Astrocyte of the cerebellum (primary cell): ENCODE measurements around the gene KRT17.
"Not testable (repeated sequence)": the region's sequence is repeated elsewhere in the genome, so short reads cannot be mapped to it uniquely, and the experiment has no call there.

Source experiments
- DNase-seq: peaks from one replicate; pipeline ENCODE4 v3.0.0-alpha.2; 2011; ENCODE audit warnings: low read depth
- H3K4me3 ChIP-seq: 2 replicates; pipeline ENCODE4 v1.5.1; 2011; ENCODE audit warnings: mild to moderate bottlenecking, low read depth, low read length, moderate library complexity
- in situ Hi-C: cut with HindIII; loops from 2 replicates; pipeline ENCODE4 v1.10.0; 2017; ENCODE audit warnings: low sequenced_read_pairs
- TF ChIP-seq, protein P1 (sequence below): IDR thresholded peaks from 2 replicates; pipeline ENCODE4 v1.5.1; 2012; ENCODE audit warnings: low read length, low read depth, moderate library complexity, mild to moderate bottlenecking; ENCODE audit errors: missing control alignments

The KRT17 gene

DNA sequence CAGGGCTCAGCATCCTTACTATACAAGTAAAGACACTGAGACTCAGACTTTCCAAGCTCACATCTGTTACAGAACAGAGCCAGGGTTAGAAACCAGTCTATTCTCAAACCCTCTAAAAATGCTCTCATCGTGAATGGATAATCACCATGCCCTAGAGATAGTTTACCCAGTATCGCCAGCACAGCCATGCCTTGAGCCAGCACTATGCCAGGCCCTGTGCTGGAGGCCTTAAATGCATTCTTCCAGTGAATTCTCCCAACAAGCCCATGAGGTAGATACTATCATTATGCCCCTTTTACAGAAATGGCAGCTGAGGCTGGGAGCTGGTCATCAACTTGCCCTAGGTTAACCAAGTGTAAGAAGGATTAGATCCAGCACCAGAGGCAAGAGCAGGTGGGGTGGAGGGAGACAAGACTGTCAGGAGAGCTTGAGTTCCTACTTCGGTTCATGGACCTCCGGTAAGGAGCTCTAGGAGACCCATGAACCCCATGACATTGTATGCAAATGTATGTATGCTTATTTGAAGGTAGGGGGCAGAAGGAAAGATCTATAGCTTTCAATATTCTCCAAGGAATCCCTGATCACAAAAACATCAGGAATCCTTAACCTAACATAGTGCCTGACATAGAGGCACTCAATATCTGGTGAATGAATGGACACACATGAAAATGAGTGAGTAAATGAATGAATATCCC lies 42.9 kb downstream of the KRT17 start:
- TF ChIP-seq, protein P1, sequence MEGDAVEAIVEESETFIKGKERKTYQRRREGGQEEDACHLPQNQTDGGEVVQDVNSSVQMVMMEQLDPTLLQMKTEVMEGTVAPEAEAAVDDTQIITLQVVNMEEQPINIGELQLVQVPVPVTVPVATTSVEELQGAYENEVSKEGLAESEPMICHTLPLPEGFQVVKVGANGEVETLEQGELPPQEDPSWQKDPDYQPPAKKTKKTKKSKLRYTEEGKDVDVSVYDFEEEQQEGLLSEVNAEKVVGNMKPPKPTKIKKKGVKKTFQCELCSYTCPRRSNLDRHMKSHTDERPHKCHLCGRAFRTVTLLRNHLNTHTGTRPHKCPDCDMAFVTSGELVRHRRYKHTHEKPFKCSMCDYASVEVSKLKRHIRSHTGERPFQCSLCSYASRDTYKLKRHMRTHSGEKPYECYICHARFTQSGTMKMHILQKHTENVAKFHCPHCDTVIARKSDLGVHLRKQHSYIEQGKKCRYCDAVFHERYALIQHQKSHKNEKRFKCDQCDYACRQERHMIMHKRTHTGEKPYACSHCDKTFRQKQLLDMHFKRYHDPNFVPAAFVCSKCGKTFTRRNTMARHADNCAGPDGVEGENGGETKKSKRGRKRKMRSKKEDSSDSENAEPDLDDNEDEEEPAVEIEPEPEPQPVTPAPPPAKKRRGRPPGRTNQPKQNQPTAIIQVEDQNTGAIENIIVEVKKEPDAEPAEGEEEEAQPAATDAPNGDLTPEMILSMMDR: no peak
- no peak for DNase-seq
- H3K4me3 ChIP-seq: no peak overlapping the region
- in situ Hi-C loops: no loop called here

DNA sequence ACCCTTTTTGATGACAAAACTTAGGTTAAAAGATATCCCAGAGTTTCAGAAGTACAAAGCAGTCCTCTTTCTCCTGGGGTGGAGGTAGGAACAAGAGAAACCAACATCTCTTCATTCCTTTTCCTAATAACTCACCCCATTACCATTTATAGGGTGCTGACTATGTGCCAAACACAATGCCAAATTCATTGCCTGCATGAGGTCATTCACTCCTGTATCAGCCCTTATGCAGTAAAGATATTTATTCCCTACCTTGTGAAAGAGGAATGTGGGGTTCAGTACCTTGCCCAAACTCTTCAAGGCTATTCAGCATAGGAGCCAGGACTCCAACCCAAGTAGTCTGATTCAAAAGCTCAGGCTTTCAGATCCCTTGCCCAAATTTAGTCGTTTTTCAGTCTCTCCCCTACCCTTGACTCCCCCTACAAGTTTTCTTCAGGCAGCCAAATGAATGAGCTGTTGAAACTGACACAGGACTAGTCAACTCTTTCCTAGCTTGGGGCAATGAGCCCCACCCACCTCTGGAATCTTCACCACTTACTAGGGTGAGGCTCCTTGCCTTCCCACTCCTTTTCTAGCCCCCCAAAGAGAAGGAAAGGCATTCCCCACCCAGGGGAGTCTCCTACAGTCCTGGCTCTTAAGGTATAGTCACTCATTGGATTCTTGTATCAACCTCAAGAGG lies 43.5 kb downstream of the KRT17 start:
- TF ChIP-seq, protein P1: no peak
- H3K4me3 ChIP-seq: no peak overlapping the region
- no peak for DNase-seq
- in situ Hi-C loops: no loop called here

DNA sequence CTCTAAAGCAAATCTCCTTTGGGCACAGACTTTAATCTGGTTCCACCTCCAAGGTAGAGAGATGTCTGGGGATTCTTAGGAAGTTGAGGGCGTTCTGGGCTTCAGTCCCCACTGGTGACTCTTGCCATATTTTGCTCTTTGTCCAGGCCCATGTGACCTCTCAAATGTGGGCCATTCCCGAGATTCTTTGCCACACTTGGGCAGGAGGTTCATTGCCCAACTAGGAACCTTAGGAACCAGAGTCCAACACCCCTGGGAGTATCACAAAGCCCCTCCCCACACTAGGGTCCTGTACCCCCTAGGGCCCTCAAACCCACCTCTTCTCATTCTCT lies 44.2 kb downstream of the KRT17 start:
- DNase-seq: no peak
- H3K4me3 ChIP-seq: no peak overlapping the region
- TF ChIP-seq, protein P1: no peak
- in situ Hi-C loops: no loop called here

DNA sequence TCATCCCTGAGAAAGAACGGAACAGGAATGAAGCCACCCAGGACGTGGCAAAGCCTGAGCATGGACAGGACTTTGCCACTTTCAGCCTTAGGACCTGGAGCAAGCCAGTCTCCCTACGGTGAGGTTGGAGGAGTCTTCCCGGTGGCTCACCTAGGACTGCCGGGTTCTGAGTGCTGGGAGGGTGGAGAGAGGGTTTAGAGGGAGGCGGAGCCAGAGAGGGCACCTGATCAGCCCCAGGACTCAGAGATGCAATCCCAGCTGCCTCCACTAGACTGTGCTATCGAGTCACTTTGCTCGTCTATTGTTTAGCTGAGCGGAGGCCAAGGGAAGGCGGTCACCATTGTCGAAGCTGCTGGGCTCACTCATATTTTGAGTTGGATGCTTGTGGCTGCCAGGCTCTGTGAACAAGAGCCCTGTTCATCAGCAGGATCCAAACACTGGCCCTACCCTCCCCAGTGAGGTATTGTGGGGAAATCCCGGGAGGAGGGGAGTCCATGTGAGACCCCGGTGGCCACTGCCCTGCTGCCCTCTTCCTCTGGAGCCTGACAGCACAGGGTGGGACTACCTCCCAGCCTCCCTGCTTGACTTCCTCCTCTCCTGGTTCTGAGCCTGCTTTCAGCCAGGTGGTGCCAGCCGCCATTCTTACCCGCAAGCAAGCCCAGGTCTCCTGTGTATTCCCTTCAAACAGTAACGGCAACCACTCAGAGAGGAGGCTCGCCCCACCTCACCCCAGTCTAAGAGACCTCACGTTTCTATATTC lies 44.7 kb downstream of the KRT17 start:
- in situ Hi-C loops: no loop called here
- peak; percentile 20 for DNase-seq
- no peak overlapping the region for H3K4me3 ChIP-seq
- TF ChIP-seq, protein P1: peak; percentile 78

DNA sequence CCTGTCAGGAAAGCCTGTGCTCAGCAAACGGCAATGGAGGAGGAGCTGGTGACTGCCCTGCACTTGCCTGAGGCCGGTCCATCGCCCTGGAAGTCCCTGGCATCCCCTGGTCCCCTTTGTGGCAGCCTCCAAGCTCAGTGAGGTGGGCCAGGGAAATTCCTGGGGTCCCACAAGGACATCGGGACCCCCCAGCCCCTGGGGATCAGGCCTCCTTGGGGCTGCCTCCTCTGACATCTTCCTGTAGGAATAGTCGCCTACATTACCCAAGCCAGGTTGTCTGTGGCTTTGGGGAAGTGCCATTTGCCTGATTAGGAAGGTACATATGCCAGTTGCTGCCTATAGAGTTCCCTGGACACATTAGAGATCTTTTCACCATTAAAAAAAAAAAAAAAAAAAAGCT lies 45.4 kb downstream of the KRT17 start:
- DNase-seq: no peak
- in situ Hi-C loops: no loop called here
- H3K4me3 ChIP-seq: no peak overlapping the region
- TF ChIP-seq, protein P1: no peak

DNA sequence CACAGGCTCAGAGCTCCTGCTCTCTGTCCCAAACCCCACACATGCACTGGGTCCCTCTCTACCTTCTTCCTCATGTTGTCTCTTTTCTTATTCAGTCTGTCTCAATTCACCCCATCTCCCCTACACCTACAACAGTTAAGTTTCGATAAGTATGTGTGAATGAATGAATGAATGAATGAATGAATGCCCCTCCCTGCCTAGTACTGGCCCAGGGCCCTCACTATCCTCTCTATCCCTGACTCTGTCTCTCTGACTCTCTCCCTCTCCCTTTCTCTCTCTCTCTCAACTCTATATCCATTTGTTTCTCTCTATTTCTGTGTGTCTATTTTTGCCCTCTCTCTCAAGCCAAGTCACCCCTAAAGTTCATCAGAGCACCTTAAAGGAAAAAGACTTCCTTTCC lies 45.8 kb downstream of the KRT17 start:
- no peak for DNase-seq
- no peak overlapping the region for H3K4me3 ChIP-seq
- in situ Hi-C loops: no loop called here
- TF ChIP-seq, protein P1: no peak

DNA sequence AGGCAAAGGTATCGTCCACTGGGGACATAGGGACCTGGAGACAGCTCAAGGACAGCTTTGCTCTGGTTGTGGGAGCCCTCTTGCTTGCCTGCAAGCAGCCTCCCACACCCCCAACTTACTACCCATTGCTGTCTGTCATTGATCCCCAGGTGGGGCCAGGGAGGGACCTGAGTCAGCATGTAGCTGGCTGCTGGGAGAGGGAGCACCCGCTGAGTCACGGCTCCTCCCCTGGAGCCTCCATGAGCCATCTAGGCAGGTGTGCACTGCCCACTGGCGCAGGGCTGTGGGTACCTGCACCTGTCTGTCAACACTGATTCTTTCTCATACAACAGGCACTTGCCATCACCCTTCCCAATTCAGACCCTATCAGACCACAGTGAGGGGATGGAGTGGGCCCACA lies 47.6 kb downstream of the KRT17 start:
- in situ Hi-C loops, H3K4me3 ChIP-seq, DNase-seq: not testable (repeated sequence)
